Rectal smooth muscle tissue (tissue), 1 donor: ENCODE results near the gene HELZ.
"Not testable (repeated sequence)": the region's sequence is repeated elsewhere in the genome, so short reads cannot be mapped to it uniquely, and the experiment has no call there.

Experiments used
- H3K27ac ChIP-seq: one replicate; pipeline ENCODE4 v1.7.0; 2013; ENCODE audit warnings: low read depth, low read length, inconsistent platforms
- H3K27me3 ChIP-seq: one replicate; pipeline ENCODE4 v1.7.0; 2013; ENCODE audit warnings: low read length; ENCODE audit not compliant: control insufficient read depth, insufficient read depth
- H3K36me3 ChIP-seq: one replicate; pipeline ENCODE4 v1.7.0; 2013; ENCODE audit warnings: low read length; ENCODE audit not compliant: control insufficient read depth, insufficient read depth
- H3K4me1 ChIP-seq: one replicate; pipeline ENCODE4 v1.7.0; 2013; ENCODE audit warnings: low read length; ENCODE audit not compliant: control insufficient read depth, insufficient read depth
- H3K4me3 ChIP-seq: one replicate; pipeline ENCODE4 v1.7.0; 2013; ENCODE audit warnings: low read length
- H3K9ac ChIP-seq: one replicate; pipeline ENCODE4 v1.7.0; 2013; ENCODE audit warnings: low read length

HELZ gene

GRCh38 chr17:67216578-67217320 lies 28.2 kb downstream of the HELZ start:
- H3K27ac ChIP-seq = no peak overlapping the region
- H3K36me3 ChIP-seq = peaks cover 7% of the 10 kb centered on the region
- H3K4me1 ChIP-seq = no peaks in the 10 kb centered on the region
- H3K27me3 ChIP-seq = no peaks in the 10 kb centered on the region
- no peak overlapping the region for H3K9ac ChIP-seq
- H3K4me3 ChIP-seq = no peak overlapping the region

GRCh38 chr17:67215991-67216421 lies 29.0 kb downstream of the HELZ start:
- Histone ChIP-seq H3K27ac (no peak overlapping the region), H3K4me1 (no peaks in the 10 kb centered on the region), H3K36me3 (peaks cover 7% of the 10 kb centered on the region), H3K9ac (no peak overlapping the region), H3K27me3 (no peaks in the 10 kb centered on the region), H3K4me3 (no peak overlapping the region)

GRCh38 chr17:67212714-67213417 lies 32.1 kb downstream of the HELZ start:
- Histone ChIP-seq H3K27ac (no peak overlapping the region), H3K36me3 (peaks cover 4% of the 10 kb centered on the region), H3K9ac (no peak overlapping the region), H3K27me3 (no peaks in the 10 kb centered on the region), H3K4me3 (no peak overlapping the region), H3K4me1 (no peaks in the 10 kb centered on the region)

- no peak overlapping the region for H3K4me3 ChIP-seq
- H3K9ac ChIP-seq = no peak overlapping the region
- H3K27me3 ChIP-seq = no peaks in the 10 kb centered on the region
- H3K27ac ChIP-seq = no peak overlapping the region
- no peaks in the 10 kb centered on the region for H3K4me1 ChIP-seq
- no peaks in the 10 kb centered on the region for H3K36me3 ChIP-seq
These were observed 32.8 kb downstream of the HELZ start for GRCh38 chr17:67212231-67212630.

GRCh38 chr17:67211742-67212141 lies 33.3 kb downstream of the HELZ start:
- H3K9ac ChIP-seq = no peak overlapping the region
- no peak overlapping the region for H3K4me3 ChIP-seq
- no peaks in the 10 kb centered on the region for H3K27me3 ChIP-seq
- no peaks in the 10 kb centered on the region for H3K4me1 ChIP-seq
- no peak overlapping the region for H3K27ac ChIP-seq
- no peaks in the 10 kb centered on the region for H3K36me3 ChIP-seq

GRCh38 chr17:67210915-67211314 lies 34.1 kb downstream of the HELZ start:
- no peak overlapping the region for H3K27ac ChIP-seq
- no peak overlapping the region for H3K9ac ChIP-seq
- no peaks in the 10 kb centered on the region for H3K36me3 ChIP-seq
- H3K27me3 ChIP-seq = no peaks in the 10 kb centered on the region
- H3K4me3 ChIP-seq = no peak overlapping the region
- no peaks in the 10 kb centered on the region for H3K4me1 ChIP-seq

- no peaks in the 10 kb centered on the region for H3K27me3 ChIP-seq
- H3K4me1 ChIP-seq = no peaks in the 10 kb centered on the region
- no peaks in the 10 kb centered on the region for H3K36me3 ChIP-seq
- H3K4me3 ChIP-seq = no peak overlapping the region
- no peak overlapping the region for H3K9ac ChIP-seq
- no peak overlapping the region for H3K27ac ChIP-seq
These were observed 36.8 kb downstream of the HELZ start for GRCh38 chr17:67208232-67208631.

GRCh38 chr17:67203818-67204217 lies 41.2 kb downstream of the HELZ start:
- Histone ChIP-seq H3K9ac (no peak overlapping the region), H3K27ac (no peak overlapping the region), H3K27me3 (no peaks in the 10 kb centered on the region), H3K36me3 (peaks cover 10% of the 10 kb centered on the region), H3K4me3 (no peak overlapping the region), H3K4me1 (no peaks in the 10 kb centered on the region)

- no peak overlapping the region for H3K27ac ChIP-seq
- H3K4me1 ChIP-seq = no peaks in the 10 kb centered on the region
- H3K27me3 ChIP-seq = no peaks in the 10 kb centered on the region
- no peak overlapping the region for H3K4me3 ChIP-seq
- H3K9ac ChIP-seq = no peak overlapping the region
- H3K36me3 ChIP-seq = peaks cover 10% of the 10 kb centered on the region
These were observed 42.5 kb downstream of the HELZ start for GRCh38 chr17:67202503-67202902.

- peaks cover 12% of the 10 kb centered on the region for H3K36me3 ChIP-seq
These were observed 44.2 kb downstream of the HELZ start for GRCh38 chr17:67200727-67201301.

GRCh38 chr17:67198131-67198530 lies 46.9 kb downstream of the HELZ start:
- no peaks in the 10 kb centered on the region for H3K4me1 ChIP-seq
- H3K27me3 ChIP-seq = no peaks in the 10 kb centered on the region
- no peak overlapping the region for H3K4me3 ChIP-seq
- no peak overlapping the region for H3K9ac ChIP-seq
- peaks cover 12% of the 10 kb centered on the region for H3K36me3 ChIP-seq
- no peak overlapping the region for H3K27ac ChIP-seq

More at GRCh38 chr17:67200727-67201301, 44.2 kb downstream of the HELZ start:
- H3K4me1 ChIP-seq = no peaks in the 10 kb centered on the region
- no peak overlapping the region for H3K4me3 ChIP-seq
- H3K27me3 ChIP-seq = no peaks in the 10 kb centered on the region
- H3K27ac ChIP-seq = no peak overlapping the region
- no peak overlapping the region for H3K9ac ChIP-seq

- not testable (repeated sequence) for H3K27me3 ChIP-seq, H3K27ac ChIP-seq, H3K9ac ChIP-seq, H3K4me1 ChIP-seq, H3K4me3 ChIP-seq
- H3K36me3 ChIP-seq = peaks cover 12% of the 10 kb centered on the region
These were observed 48.0 kb downstream of the HELZ start for GRCh38 chr17:67197023-67197422.
